Tibial nerve (tissue), 4 donors: ENCODE data around the gene CABLES2. TPM values are rescaled to one million over a fixed set of nuclear protein-coding genes. Genes with fewer than 3 reads are reported as not detected.

Experiments used
- DNase-seq, 2 donors: peaks; one replicate each; pipeline ENCODE4 v3.0.0-alpha.2; 2019; ENCODE audit warnings: low spot score in 2 of 2
- H3K27ac ChIP-seq, 4 donors: fragments of 200-600 bp; sonication (generic) in 3 of 4; one replicate each; pipeline ENCODE4 v1.5.1; 2017 to 2019; ENCODE audit warnings: mild to moderate bottlenecking in 1 of 4
- H3K27me3 ChIP-seq, 2 donors: fragments of 200-600 bp; sonication (generic) in 1 of 2; one replicate each; pipeline versions ENCODE4 v1.5.1 to v1.6.0; 2017 to 2019
- H3K36me3 ChIP-seq, 3 donors: fragments of 200-600 bp; sonication (generic); one replicate each; pipeline ENCODE4 v1.5.1; 2018 to 2019
- H3K4me1 ChIP-seq, 4 donors: fragments of 200-600 bp; sonication (generic) in 3 of 4; one replicate each; pipeline ENCODE4 v1.5.1; 2017 to 2019
- H3K4me3 ChIP-seq, 4 donors: fragments of 200-600 bp; sonication (generic) in 3 of 4; one replicate each; pipeline ENCODE4 v1.5.1; 2017 to 2019; ENCODE audit warnings: mild to moderate bottlenecking in 1 of 4, moderate library complexity in 1 of 4
- H3K9me3 ChIP-seq, 4 donors: fragments of 200-600 bp; sonication (generic) in 3 of 4; one replicate each; pipeline ENCODE4 v1.5.1; 2017 to 2019
- CTCF ChIP-seq, 5 experiments: fragments of 200-600 bp in 3 of 5; fragments of 450-650 bp in 2 of 5; sonication (generic) in 3 of 5; IDR thresholded peaks; one replicate each; pipeline ENCODE4 v1.5.1; 2016 to 2019; ENCODE audit warnings: antibody characterized with exemption in 5 of 5, mild to moderate bottlenecking in 3 of 5, moderate library complexity in 2 of 5
- EP300 ChIP-seq, 2 donors: sonication (generic); formaldehyde crosslinking; IDR thresholded peaks; one replicate each; pipeline ENCODE4 v1.6.1; 2017; ENCODE audit warnings: antibody characterized with exemption in 2 of 2, mild to moderate bottlenecking in 1 of 2
- POLR2A ChIP-seq, 2 donors: fragments of 450-650 bp; IDR thresholded peaks; one replicate each; pipeline ENCODE4 v1.6.1; 2017; ENCODE audit warnings: antibody characterized with exemption in 2 of 2, mild to moderate bottlenecking in 2 of 2, moderate library complexity in 2 of 2
- WGBS, 2 donors: methylation state at CpG; one replicate each; pipeline ENCODE4 v1.1.5; 2018; 5-methylcytosine and 5-hydroxymethylcytosine counted together
- total RNA-seq, 4 donors: library from RNA; depleted of rRNA; stranded (reverse); fragments of >200 nt; gene quantifications; one replicate each; pipeline ENCODE4 v1.1.0, GENCODE V29; 2016

CABLES2 gene
- total RNA-seq, 4 donors from 2014 or later: 1.1 to 9.9 (median 6.2) TPM

- no peak for TF ChIP-seq EP300 (IDR thresholded peaks at IDR 0.05)
- TF ChIP-seq CTCF (IDR thresholded peaks at IDR 0.05): no peak
- TF ChIP-seq POLR2A (IDR thresholded peaks at IDR 0.05): no peak
- WGBS, 2 donors: 88 to 96% methylated on average over 6 of the region's 6 CpGs
Observed at GRCh38 chr20:62444286-62444685, 37.2 kb upstream of the CABLES2 start.

DNA sequence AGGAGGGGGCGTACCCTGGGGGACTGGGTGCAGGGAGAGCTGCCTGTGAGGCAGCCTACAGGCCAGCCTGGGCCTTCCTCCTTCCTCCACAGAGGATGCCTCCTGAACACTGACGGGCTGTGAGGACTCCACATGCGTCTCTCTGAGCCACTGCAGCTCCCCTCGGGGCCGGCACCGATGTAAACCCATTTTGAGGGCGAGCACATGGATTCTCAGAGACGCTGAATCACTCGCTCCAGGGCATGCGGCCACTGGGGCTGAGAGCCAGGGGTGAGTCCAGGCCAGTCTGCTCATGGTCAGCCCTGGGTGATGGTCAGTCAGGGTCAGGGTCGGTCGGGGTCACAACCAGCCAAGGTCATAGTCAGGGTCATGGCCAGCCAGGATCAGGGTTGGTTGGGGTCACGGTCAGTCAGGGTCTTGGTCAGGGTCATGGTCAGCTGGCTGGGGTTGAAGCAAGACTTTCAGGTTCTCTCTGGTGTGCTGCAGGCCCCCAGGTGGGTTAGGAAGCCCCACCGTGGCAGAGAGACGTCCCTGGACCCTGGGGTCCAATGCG lies 35.0 kb upstream of the CABLES2 start:
- Histone ChIP-seq H3K4me1 (no peaks in the 10 kb centered on the region), H3K4me3 (no peak overlapping the region), H3K27me3 (peaks cover 0 to 47% of the 10 kb centered on the region in 2 donors), H3K36me3 (no peaks in the 10 kb centered on the region), H3K9me3 (no peaks in the 10 kb centered on the region), H3K27ac (no peak overlapping the region)
- TF ChIP-seq CTCF (IDR thresholded peaks at IDR 0.05): no peak
- no peak for TF ChIP-seq POLR2A (IDR thresholded peaks at IDR 0.05)
- no peak for TF ChIP-seq EP300 (IDR thresholded peaks at IDR 0.05)
- WGBS, 2 donors: 67 to 81% methylated on average over 5 to 16 of the region's 16 CpGs
- DNase-seq: no peak

More at GRCh38 chr20:62444286-62444685, 37.2 kb upstream of the CABLES2 start:
- no peaks in the 10 kb centered on the region for H3K9me3 ChIP-seq
- no peak overlapping the region for H3K4me3 ChIP-seq
- H3K4me1 ChIP-seq: no peaks in the 10 kb centered on the region
- DNase-seq: no peak
- H3K27me3 ChIP-seq: peaks cover 0 to 62% of the 10 kb centered on the region in 2 donors
- no peak overlapping the region for H3K27ac ChIP-seq
- H3K36me3 ChIP-seq: no peaks in the 10 kb centered on the region

DNA sequence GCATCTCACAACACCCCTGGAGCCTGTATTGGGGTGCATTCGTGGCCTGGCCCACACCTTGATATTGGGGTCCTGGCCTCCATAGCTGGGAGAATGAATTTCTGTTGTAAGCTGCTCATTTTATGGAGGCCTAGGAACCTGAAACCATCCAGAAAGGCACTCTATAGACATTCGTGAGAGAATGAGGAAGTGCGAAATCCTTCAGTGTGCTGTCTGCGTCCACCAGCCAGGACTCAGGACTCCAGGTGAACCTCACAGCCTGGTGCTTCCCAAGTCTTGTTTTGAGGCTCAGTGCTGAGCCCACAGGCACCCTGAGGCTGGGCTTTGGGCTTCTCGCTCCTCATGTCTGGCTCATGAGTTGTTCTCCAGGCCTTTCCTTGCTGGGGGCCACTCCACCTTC lies 32.1 kb upstream of the CABLES2 start:
- no peak for DNase-seq
- TF ChIP-seq CTCF (IDR thresholded peaks at IDR 0.05): no peak
- TF ChIP-seq EP300 (IDR thresholded peaks at IDR 0.05): no peak
- no peak for TF ChIP-seq POLR2A (IDR thresholded peaks at IDR 0.05)
- Histone ChIP-seq H3K27ac (no peak overlapping the region), H3K27me3 (peaks cover 0 to 53% of the 10 kb centered on the region in 2 donors), H3K36me3 (no peaks in the 10 kb centered on the region), H3K4me3 (no peak overlapping the region), H3K4me1 (peaks cover 0 to 1% (median 0%) of the 10 kb centered on the region in 4 donors), H3K9me3 (no peaks in the 10 kb centered on the region)
- WGBS, 2 donors: 84 to 87% methylated on average over 5 of the region's 5 CpGs

DNA sequence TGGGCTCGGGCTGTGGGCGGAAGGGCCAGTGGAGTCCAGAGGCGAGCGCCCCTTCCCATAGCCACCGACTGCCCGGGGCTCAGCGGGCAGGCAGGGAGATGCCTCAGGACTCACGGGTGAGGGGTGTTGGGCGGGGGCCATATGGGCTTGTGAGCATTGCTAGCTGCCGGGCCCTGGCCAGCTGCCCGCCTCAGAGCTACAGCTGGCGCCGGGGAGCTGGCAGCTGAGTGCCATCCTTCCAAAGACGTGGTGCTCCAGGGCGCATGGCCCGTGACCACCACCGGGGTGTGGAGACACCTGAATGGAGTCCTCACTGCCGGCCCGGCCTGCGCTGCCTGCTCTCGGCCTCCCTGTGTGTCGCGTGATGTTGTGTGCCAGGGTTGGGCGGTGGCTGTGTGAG lies 30.8 kb upstream of the CABLES2 start:
- Histone ChIP-seq H3K4me1 (peaks cover 0 to 7% (median 0%) of the 10 kb centered on the region in 4 donors), H3K27me3 (peaks cover 0 to 60% of the 10 kb centered on the region in 2 donors), H3K4me3 (no peak overlapping the region), H3K36me3 (no peaks in the 10 kb centered on the region), H3K9me3 (no peaks in the 10 kb centered on the region), H3K27ac (no peak overlapping the region)
- DNase-seq: no peak
- TF ChIP-seq EP300 (IDR thresholded peaks at IDR 0.05) (no peak), POLR2A (IDR thresholded peaks at IDR 0.05) (no peak), CTCF (IDR thresholded peaks at IDR 0.05) (no peak)
- WGBS, 2 donors: 73 to 74% methylated on average over 23 to 24 of the region's 24 CpGs

DNA sequence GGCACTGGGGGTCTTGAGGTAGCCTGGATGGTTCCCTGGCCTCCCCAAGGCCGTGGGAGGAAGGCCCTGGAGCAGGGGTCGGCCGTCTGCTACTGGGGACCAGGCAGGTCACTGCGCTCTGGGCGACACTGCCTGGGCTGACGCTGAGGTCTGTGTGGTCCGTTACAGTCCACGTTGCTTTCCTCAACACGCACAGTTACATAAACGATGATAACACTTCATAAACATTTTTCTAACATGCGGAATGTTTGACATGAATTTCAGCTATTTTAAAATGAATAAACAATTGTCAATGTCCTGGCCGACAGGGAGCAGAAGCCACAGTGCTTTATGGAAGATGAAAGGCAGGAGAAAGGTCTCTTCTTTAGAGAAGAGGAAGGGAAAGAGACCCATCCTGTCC lies 30.4 kb upstream of the CABLES2 start:
- no peak overlapping the region for H3K27ac ChIP-seq
- H3K4me3 ChIP-seq: no peak overlapping the region
- H3K27me3 ChIP-seq: peaks cover 0 to 63% of the 10 kb centered on the region in 2 donors
- no peak for DNase-seq
- H3K9me3 ChIP-seq: no peaks in the 10 kb centered on the region
- H3K4me1 ChIP-seq: peaks cover 0 to 7% (median 0%) of the 10 kb centered on the region in 4 donors
- H3K36me3 ChIP-seq: no peaks in the 10 kb centered on the region
- TF ChIP-seq EP300 (IDR thresholded peaks at IDR 0.05): no peak
- TF ChIP-seq POLR2A (IDR thresholded peaks at IDR 0.05): no peak
- no peak for TF ChIP-seq CTCF (IDR thresholded peaks at IDR 0.05)
- WGBS, 2 donors: 52 to 53% methylated on average over 12 of the region's 12 CpGs
